BJ (cell line): ENCODE measurements around the gene GRAMD4. TPM values are rescaled to one million over a fixed set of nuclear protein-coding genes. Genes with fewer than 3 reads are reported as not detected.
"Not testable (repeated sequence)": the region's sequence is repeated elsewhere in the genome, so short reads cannot be mapped to it uniquely, and the experiment has no call there.

Source experiments
- CTCF ChIA-PET: fragments of 350-600 bp; formaldehyde crosslinking; extraction: SDS; loops from one replicate; lab custom pipeline; 2021; ENCODE audit warnings: antibody characterized with exemption, inconsistent platforms; lab: Yijun Ruan, JAX
- POLR2A ChIA-PET: fragments of 300-600 bp; sonication (Branson Sonifier 250); formaldehyde crosslinking; extraction: SDS; loops from one replicate; lab custom pipeline; 2021; ENCODE audit warnings: antibody characterized with exemption; lab: Charles Lee
- DNase-seq: peaks from one replicate; pipeline ENCODE4 v3.0.0-alpha.2; 2011; ENCODE audit warnings: low read depth
- H3K27me3 ChIP-seq: 2 replicates; pipeline ENCODE4 v1.6.0; 2011; ENCODE audit warnings: low read length; ENCODE audit not compliant: control insufficient read depth, insufficient read depth
- H3K36me3 ChIP-seq: 2 replicates; pipeline ENCODE4 v1.5.1; 2011; ENCODE audit warnings: low read length; ENCODE audit not compliant: control insufficient read depth, insufficient read depth
- H3K4me3 ChIP-seq: 2 replicates; pipeline ENCODE4 v1.5.1; 2011; ENCODE audit warnings: low read depth, mild to moderate bottlenecking, control low read depth, low read length
- polyA plus RNA-seq: library from polyadenylated mRNA; depleted of rRNA; stranded (reverse); fragments of >200 nt; gene quantifications from 2 replicates; pipeline ENCODE4 v1.2.3, GENCODE V29; 2011
- TF ChIP-seq, protein P1 (sequence below): IDR thresholded peaks from 2 replicates; pipeline ENCODE4 v1.5.1; 2011; ENCODE audit warnings: low read depth, mild to moderate bottlenecking, control low read depth, inconsistent platforms, low read length, moderate library complexity; ENCODE audit not compliant: insufficient read depth

GRAMD4 gene
- polyA plus RNA-seq, 1 experiment: 10.3 TPM

DNA sequence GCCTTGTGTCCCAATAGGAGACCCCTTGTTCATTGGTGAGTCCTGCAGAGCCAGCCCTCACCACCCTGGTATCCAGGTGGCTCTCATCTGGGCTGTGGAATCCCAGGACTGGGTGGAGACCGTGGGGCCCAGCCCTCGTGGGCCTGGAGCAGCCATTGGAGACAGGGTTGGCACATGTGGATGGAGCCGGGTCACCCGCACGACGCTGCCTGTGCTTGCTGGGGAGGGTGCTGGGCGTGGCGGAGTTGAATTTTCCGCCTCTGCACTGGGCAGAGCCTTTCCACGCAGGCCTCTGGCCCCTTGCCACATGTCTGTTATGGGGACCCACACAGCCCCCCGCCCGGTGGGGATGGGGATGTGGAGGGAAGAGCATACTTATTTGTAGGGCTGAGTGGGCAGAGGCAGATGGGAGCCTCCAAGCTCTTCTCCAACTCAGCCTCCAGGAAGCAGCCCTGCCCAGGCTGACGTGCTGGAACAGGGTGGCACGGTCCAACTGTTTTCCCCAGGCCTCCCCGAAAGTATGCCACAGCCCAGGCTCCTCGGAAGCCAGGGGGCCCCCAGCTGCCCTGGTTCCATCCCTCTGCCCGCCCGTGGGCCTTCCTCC, 12.6 kb downstream of the GRAMD4 start:
- TF ChIP-seq, protein P1, sequence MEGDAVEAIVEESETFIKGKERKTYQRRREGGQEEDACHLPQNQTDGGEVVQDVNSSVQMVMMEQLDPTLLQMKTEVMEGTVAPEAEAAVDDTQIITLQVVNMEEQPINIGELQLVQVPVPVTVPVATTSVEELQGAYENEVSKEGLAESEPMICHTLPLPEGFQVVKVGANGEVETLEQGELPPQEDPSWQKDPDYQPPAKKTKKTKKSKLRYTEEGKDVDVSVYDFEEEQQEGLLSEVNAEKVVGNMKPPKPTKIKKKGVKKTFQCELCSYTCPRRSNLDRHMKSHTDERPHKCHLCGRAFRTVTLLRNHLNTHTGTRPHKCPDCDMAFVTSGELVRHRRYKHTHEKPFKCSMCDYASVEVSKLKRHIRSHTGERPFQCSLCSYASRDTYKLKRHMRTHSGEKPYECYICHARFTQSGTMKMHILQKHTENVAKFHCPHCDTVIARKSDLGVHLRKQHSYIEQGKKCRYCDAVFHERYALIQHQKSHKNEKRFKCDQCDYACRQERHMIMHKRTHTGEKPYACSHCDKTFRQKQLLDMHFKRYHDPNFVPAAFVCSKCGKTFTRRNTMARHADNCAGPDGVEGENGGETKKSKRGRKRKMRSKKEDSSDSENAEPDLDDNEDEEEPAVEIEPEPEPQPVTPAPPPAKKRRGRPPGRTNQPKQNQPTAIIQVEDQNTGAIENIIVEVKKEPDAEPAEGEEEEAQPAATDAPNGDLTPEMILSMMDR: no peak
- no peaks in the 10 kb centered on the region; the same call in 1 of the 2 replicates for H3K36me3 ChIP-seq
- ChIA-PET CTCF (no interaction called here), POLR2A (no interaction called here)
- H3K4me3 ChIP-seq: no peak overlapping the region
- no peak for DNase-seq
- no peaks in the 10 kb centered on the region for H3K27me3 ChIP-seq

DNA sequence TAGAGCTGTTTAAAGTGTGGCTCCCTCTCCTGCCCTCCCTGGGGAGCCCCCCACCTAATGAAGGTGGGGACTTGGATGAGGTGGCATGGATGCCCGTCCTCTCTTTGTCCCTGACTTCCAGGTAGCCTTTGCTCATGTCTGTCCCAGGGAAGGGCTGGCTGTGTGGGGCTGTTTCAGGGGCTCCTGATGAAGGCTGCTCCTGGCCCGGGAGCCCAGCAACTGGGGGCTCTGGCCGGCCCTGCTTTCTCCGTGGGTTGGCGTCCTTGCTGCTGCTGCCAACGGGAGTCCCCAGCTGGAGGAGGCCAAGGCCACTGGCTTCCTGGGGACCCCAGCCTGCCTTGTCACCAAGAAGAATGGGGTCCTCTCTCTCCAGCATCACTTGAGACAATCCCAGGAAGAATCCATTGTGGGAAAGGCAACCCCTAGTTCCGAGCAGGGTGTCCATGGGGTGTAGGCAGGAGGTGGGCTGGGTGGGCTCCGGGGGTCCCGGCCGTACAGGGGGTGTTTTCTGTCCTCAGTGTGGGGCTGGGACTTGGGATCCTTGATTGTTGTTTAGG, 13.2 kb downstream of the GRAMD4 start:
- CTCF ChIA-PET: no interaction called here
- Histone ChIP-seq H3K36me3 (no peaks in the 10 kb centered on the region; the same call in 1 of the 2 replicates), H3K27me3 (no peaks in the 10 kb centered on the region), H3K4me3 (no peak overlapping the region)
- POLR2A ChIA-PET: no interaction called here
- no peak for DNase-seq
- TF ChIP-seq, protein P1: no peak

DNA sequence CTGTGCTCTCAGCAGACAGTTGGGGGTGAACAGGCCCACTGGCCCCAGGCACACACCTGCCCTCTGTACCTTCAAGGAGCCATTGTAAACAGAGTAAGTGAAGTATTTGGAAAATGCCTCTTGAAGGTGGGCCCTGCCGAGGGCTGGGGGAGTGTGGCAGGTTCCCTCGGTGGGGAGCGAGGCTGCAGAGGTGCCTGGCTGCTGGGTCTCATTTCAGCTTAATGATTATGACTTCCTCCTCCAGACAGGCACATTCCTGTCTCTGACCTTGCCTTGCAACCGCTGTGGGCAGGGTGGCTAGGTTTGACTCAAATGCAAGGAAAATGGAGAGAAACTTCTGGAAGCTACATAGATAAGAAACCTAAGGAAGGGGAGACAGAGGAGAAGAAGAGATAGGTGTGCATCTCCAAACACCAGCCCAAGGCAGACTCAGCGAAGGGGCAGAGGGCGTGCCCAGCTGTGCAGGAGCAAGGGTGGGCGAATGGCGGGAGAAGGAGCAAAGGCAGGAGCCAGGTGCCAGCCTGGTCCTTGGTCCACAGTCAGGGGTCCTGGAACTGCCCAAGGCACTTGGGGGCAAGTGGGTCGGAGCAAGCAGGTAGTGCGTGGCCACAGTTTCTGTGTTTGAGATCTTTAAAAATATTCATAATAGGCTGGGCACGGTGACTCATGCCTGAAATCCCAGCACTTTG, 14.0 kb downstream of the GRAMD4 start:
- Histone ChIP-seq H3K36me3 (no peaks in the 10 kb centered on the region; the same call in 1 of the 2 replicates), H3K27me3 (no peaks in the 10 kb centered on the region), H3K4me3 (no peak overlapping the region)
- no peak for DNase-seq
- TF ChIP-seq, protein P1: no peak
- ChIA-PET CTCF (no interaction called here), POLR2A (no interaction called here)

DNA sequence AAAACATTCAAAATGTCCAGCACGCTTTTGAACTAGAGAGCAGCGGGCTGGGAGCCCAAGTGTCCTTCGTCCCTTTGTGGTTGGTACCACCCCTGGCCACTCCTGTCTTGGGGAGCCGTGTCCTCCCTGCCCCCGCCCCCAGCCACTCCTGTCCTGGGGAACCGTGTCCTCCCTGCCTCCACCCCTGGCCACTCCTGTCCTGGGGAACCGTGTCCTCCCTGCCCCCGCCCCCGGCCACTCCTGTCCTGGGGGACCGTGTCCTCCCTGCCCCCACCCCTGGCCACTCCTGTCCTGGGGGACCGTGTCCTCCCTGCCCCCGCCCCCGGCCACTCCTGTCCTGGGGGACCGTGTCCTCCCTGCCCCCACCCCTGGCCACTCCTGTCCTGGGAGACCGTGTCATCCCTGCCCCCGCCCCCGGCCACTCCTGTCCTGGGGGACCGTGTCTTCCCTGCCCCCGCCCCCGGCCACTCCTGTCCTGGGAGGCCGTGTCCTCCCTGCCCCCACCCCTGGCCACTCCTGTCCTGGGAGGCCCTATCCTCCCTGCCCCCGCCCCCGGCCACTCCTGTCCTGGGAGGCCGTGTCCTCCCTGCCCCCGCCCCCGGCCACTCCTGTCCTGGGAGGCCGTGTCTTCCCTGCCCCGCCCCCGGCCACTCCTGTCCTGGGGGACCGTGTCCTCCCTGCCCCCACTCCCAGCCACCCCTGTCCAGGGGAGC, 14.9 kb downstream of the GRAMD4 start:
- POLR2A ChIA-PET, H3K36me3 ChIP-seq, H3K4me3 ChIP-seq, DNase-seq, H3K27me3 ChIP-seq: not testable (repeated sequence)
- CTCF ChIA-PET: interaction anchor here (0.6 kb wide), 1 partner anchor 40 kb away, joined by 3 read pairs; no protein-coding TSS in a partner anchor

DNA sequence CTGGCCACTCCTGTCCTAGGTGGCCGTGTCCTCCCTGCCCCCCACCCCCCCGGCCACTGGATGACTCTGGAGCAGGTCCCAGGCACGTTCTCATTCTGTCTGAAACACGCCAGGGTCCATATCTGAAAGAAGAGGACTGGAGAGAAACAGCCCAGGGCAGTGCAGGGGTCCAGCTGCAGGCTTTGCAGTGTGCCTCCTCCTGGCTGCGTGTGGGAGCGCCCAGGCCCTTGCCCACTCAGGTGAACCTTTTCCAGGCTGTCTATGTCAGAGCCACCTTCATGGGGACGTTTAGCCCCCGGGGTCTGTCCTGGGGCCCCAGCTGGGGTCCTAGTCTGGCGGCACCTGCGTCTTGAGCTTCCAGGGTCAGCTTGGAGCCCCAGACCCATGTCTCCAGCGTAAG, 15.6 kb downstream of the GRAMD4 start:
- TF ChIP-seq, protein P1: no peak; the same call in 1 of the 2 replicates
- ChIA-PET CTCF (interaction anchor here (0.6 to 1.5 kb wide), 2 partner anchors 11 to 40 kb away, joined by 3 to 6 read pairs; no protein-coding TSS in a partner anchor), POLR2A (no interaction called here)
- Histone ChIP-seq H3K4me3 (no peak overlapping the region), H3K36me3 (peaks cover 1% of the 10 kb centered on the region), H3K27me3 (no peaks in the 10 kb centered on the region)
- no peak for DNase-seq
